ENCODE measurements around the gene CHRFAM7A.
"Not testable (repeated sequence)": the region's sequence is repeated elsewhere in the genome, so short reads cannot be mapped to it uniquely, and the experiment has no call there.

The CHRFAM7A gene

GRCh38 chr15:30321063-30321462 is 72.3 kb downstream of the CHRFAM7A start:
- DNase-seq (ENCODE audit: low read depth in 3 of 3): not testable (repeated sequence)

DNA sequence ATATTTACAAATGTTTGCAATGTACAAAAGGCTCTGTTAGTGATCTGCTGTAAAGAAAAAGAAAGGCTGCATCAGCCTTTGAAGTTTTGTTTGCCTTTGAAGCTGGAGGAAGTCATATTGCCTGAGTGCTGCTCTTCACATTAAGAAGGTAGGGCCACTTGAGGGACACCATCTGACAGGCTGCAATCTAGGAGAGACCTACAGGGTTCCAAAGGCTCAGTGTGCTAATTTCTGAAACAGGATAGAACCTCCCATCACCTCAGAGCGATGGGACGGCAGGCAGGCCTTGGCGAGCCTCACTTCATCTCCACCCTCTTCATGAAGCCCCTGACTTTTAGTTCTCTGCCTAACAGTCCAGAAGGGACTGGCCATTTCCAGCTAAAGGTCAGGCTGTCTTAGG is 77.6 kb downstream of the CHRFAM7A start:
- DNase-seq (ENCODE audit: low read depth in 3 of 3): not testable (repeated sequence)

DNA sequence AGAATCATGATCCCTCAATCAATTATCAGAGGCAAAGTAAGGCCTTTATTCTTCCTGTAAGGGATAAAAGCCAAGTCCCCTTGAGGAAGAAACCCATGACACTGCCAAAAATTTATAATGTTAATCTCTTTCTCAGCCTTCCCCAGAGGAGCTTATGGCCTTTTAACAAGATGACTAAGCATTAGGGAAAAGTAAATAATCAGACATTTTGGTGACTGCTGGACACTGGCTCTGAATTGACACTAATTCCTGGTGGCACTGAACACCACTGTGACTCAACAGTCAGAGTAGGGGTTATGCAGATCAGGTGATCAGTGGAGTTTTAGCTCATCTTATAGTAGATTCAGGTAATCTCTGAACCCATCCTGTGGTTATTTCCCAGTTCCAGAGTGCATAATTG is 82.8 kb downstream of the CHRFAM7A start:
- DNase-seq (ENCODE audit: low read depth in 3 of 3): not testable (repeated sequence)

All from stimulated activated CD4-positive, alpha-beta T cell treated with anti-CD3 and anti-CD28 coated beads, TNF-alpha, amount 100 ng/mL, for 4 hours (primary cell).